Gastroesophageal sphincter (tissue), 4 donors: ENCODE data around the gene PLCH1. TPM values are rescaled to one million over a fixed set of nuclear protein-coding genes. Genes with fewer than 3 reads are reported as not detected.

Experiments used
- ATAC-seq: fragments of 150-250 bp; one replicate; pipeline ENCODE4 v1.9.1; 2016; ENCODE audit warnings: mild to moderate bottlenecking, moderate library complexity
- H3K27ac ChIP-seq, 4 donors: fragments of 200-600 bp; sonication (generic) in 3 of 4; 1 replicate in 3 of 4; 2 replicates in 1 of 4; pipeline ENCODE4 v1.5.1; 2016 to 2019
- H3K27me3 ChIP-seq: fragments of 200-600 bp; sonication (generic); one replicate; pipeline ENCODE4 v1.5.1; 2019
- H3K36me3 ChIP-seq, 2 donors: fragments of 200-600 bp; sonication (generic); one replicate each; pipeline ENCODE4 v1.5.1; 2019; ENCODE audit warnings: control low read depth in 1 of 2
- H3K4me1 ChIP-seq, 3 donors: fragments of 200-600 bp; sonication (generic); 1 replicate in 2 of 3; 2 replicates in 1 of 3; pipeline ENCODE4 v1.5.1; 2016 to 2019; ENCODE audit warnings: control low read depth in 2 of 3
- H3K4me3 ChIP-seq, 2 donors: fragments of 200-600 bp; sonication (generic); one replicate each; pipeline ENCODE4 v1.5.1; 2019; ENCODE audit warnings: mild to moderate bottlenecking in 1 of 2, moderate library complexity in 1 of 2
- H3K9me3 ChIP-seq, 3 donors: fragments of 200-600 bp; sonication (generic); one replicate each; pipeline ENCODE4 v1.5.1; 2017 to 2019; ENCODE audit warnings: control low read depth in 2 of 3
- CTCF ChIP-seq, 4 experiments: fragments of 200-600 bp in 2 of 4; fragments of 450-650 bp in 2 of 4; sonication (generic) in 1 of 4; IDR thresholded peaks; one replicate each; pipeline ENCODE4 v1.5.1; 2017 to 2019; ENCODE audit warnings: antibody characterized with exemption in 4 of 4, mild to moderate bottlenecking in 2 of 4, moderate library complexity in 2 of 4
- EP300 ChIP-seq: sonication (generic); formaldehyde crosslinking; IDR thresholded peaks from one replicate; pipeline ENCODE4 v1.6.1; 2017; ENCODE audit warnings: antibody characterized with exemption, mild to moderate bottlenecking
- POLR2A ChIP-seq, 2 donors: fragments of 450-650 bp; IDR thresholded peaks; one replicate each; pipeline ENCODE4 v1.6.1; 2017; ENCODE audit warnings: antibody characterized with exemption in 2 of 2, mild to moderate bottlenecking in 2 of 2, moderate library complexity in 1 of 2
- POLR2AphosphoS5 ChIP-seq: sonication (generic); formaldehyde crosslinking; IDR thresholded peaks from one replicate; pipeline ENCODE4 v1.6.1; 2017; ENCODE audit warnings: antibody characterized with exemption
- WGBS, 2 donors: methylation state at CpG; one replicate each; pipeline ENCODE4 v1.1.5; 2018; ENCODE audit warnings: low coverage in 1 of 2; 5-methylcytosine and 5-hydroxymethylcytosine counted together
- total RNA-seq, 4 donors: library from RNA; depleted of rRNA; stranded (reverse); fragments of >200 nt; gene quantifications; one replicate each; pipeline ENCODE4 v1.1.0, GENCODE V29; 2016

Gene PLCH1
- total RNA-seq, 4 donors from 2014 or later: 0.16 to 0.40 (median 0.35) TPM

- Histone ChIP-seq H3K27ac (no peak overlapping the region), H3K36me3 (no peaks in the 10 kb centered on the region), H3K9me3 (no peaks in the 10 kb centered on the region), H3K27me3 (no peaks in the 10 kb centered on the region), H3K4me1 (no peaks in the 10 kb centered on the region), H3K4me3 (no peak overlapping the region)
- no peak for ATAC-seq
- 86 to 100% methylated on average over 1 of the region's 1 CpG for WGBS, 2 donors
- TF ChIP-seq POLR2AphosphoS5 (no peak), CTCF (IDR thresholded peaks at IDR 0.05) (no peak), EP300 (no peak), POLR2A (IDR thresholded peaks at IDR 0.05) (no peak)
These were observed 259.0 kb downstream of the PLCH1 start for GRCh38 chr3:155485897-155486296.

GRCh38 chr3:155481591-155481990 lies 263.3 kb downstream of the PLCH1 start:
- Histone ChIP-seq H3K27me3 (no peaks in the 10 kb centered on the region), H3K4me1 (no peaks in the 10 kb centered on the region), H3K27ac (no peak overlapping the region), H3K9me3 (peaks cover 0 to 13% (median 0%) of the 10 kb centered on the region in 3 donors), H3K36me3 (no peaks in the 10 kb centered on the region), H3K4me3 (no peak overlapping the region)
- WGBS, 2 donors: 89% methylated on average over 2 of the region's 2 CpGs; no CpG with 5 or more reads in 1 of the 2 donors
- ATAC-seq: no peak
- no peak for TF ChIP-seq POLR2A (IDR thresholded peaks at IDR 0.05)
- TF ChIP-seq EP300: no peak
- no peak for TF ChIP-seq POLR2AphosphoS5
- no peak for TF ChIP-seq CTCF (IDR thresholded peaks at IDR 0.05)

GRCh38 chr3:155481089-155481488 lies 263.8 kb downstream of the PLCH1 start:
- WGBS, 2 donors: 75 to 89% methylated on average over 5 to 9 of the region's 12 CpGs

GRCh38 chr3:155465664-155466063 lies 279.2 kb downstream of the PLCH1 start:
- no peak overlapping the region for H3K27ac ChIP-seq
- no peaks in the 10 kb centered on the region for H3K27me3 ChIP-seq
- no peaks in the 10 kb centered on the region for H3K36me3 ChIP-seq
- no peak overlapping the region for H3K4me3 ChIP-seq
- H3K4me1 ChIP-seq: no peaks in the 10 kb centered on the region
- no peak for ATAC-seq
- no peak for TF ChIP-seq POLR2A (IDR thresholded peaks at IDR 0.05)
- TF ChIP-seq EP300: no peak
- TF ChIP-seq POLR2AphosphoS5: no peak
- no peak for TF ChIP-seq CTCF (IDR thresholded peaks at IDR 0.05)
- 86 to 90% methylated on average over 2 of the region's 2 CpGs for WGBS, 2 donors
- H3K9me3 ChIP-seq: peaks cover 0 to 37% (median 0%) of the 10 kb centered on the region in 3 donors

More at GRCh38 chr3:155481089-155481488, 263.8 kb downstream of the PLCH1 start:
- TF ChIP-seq POLR2AphosphoS5: no peak
- TF ChIP-seq EP300: no peak
- no peak for TF ChIP-seq POLR2A (IDR thresholded peaks at IDR 0.05)
- TF ChIP-seq CTCF (IDR thresholded peaks at IDR 0.05): no peak
- Histone ChIP-seq H3K27ac (no peak overlapping the region), H3K27me3 (no peaks in the 10 kb centered on the region), H3K4me1 (no peaks in the 10 kb centered on the region), H3K9me3 (peaks cover 0 to 13% (median 0%) of the 10 kb centered on the region in 3 donors), H3K4me3 (no peak overlapping the region), H3K36me3 (no peaks in the 10 kb centered on the region)
- ATAC-seq: no peak

GRCh38 chr3:155462672-155463071 lies 282.2 kb downstream of the PLCH1 start:
- no peaks in the 10 kb centered on the region for H3K36me3 ChIP-seq
- peaks cover 0 to 22% (median 0%) of the 10 kb centered on the region in 3 donors for H3K9me3 ChIP-seq
- TF ChIP-seq POLR2AphosphoS5 (no peak), CTCF (IDR thresholded peaks at IDR 0.05) (no peak), POLR2A (IDR thresholded peaks at IDR 0.05) (no peak), EP300 (no peak)
- no peak overlapping the region for H3K4me3 ChIP-seq
- whole genome bisulfite sequencing, 2 donors: 82 to 85% methylated on average over 2 to 4 of the region's 4 CpGs
- no peaks in the 10 kb centered on the region for H3K27me3 ChIP-seq
- no peak overlapping the region for H3K27ac ChIP-seq
- ATAC-seq: no peak
- no peaks in the 10 kb centered on the region for H3K4me1 ChIP-seq
